ENCODE measurements around the gene TOPBP1.

The TOPBP1 gene

DNA sequence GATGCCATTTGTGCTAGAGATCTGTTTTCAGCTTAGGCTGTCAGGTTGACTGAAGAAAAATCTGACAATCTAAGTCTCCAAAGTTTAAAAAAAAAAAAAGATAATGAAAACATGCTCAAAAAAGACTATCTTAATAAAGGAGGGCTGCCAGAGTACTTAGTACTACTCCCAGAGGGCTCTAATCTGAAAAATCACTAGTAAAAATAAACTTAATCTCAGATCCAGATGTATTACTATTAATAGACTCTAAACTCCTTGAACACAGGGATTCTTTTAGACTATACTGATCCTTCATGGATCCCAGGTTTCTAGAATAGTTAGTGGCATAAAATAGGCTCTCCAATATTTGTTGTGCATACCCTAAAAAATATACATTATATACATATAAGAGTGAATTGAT is 34.0 kb downstream of the TOPBP1 start:
- no peak for TF ChIP-seq EZH2phosphoT487 (IDR thresholded peaks at IDR 0.05; ENCODE audit: low read depth)
- TF ChIP-seq, protein P1, sequence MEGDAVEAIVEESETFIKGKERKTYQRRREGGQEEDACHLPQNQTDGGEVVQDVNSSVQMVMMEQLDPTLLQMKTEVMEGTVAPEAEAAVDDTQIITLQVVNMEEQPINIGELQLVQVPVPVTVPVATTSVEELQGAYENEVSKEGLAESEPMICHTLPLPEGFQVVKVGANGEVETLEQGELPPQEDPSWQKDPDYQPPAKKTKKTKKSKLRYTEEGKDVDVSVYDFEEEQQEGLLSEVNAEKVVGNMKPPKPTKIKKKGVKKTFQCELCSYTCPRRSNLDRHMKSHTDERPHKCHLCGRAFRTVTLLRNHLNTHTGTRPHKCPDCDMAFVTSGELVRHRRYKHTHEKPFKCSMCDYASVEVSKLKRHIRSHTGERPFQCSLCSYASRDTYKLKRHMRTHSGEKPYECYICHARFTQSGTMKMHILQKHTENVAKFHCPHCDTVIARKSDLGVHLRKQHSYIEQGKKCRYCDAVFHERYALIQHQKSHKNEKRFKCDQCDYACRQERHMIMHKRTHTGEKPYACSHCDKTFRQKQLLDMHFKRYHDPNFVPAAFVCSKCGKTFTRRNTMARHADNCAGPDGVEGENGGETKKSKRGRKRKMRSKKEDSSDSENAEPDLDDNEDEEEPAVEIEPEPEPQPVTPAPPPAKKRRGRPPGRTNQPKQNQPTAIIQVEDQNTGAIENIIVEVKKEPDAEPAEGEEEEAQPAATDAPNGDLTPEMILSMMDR (IDR thresholded peaks at IDR 0.05; ENCODE audit: low read depth, low read length): no peak
- Histone ChIP-seq H3K9ac (ENCODE audit: low read length) (no peak overlapping the region), H2AFZ (ENCODE audit: low read depth, low read length) (no peak overlapping the region)

DNA sequence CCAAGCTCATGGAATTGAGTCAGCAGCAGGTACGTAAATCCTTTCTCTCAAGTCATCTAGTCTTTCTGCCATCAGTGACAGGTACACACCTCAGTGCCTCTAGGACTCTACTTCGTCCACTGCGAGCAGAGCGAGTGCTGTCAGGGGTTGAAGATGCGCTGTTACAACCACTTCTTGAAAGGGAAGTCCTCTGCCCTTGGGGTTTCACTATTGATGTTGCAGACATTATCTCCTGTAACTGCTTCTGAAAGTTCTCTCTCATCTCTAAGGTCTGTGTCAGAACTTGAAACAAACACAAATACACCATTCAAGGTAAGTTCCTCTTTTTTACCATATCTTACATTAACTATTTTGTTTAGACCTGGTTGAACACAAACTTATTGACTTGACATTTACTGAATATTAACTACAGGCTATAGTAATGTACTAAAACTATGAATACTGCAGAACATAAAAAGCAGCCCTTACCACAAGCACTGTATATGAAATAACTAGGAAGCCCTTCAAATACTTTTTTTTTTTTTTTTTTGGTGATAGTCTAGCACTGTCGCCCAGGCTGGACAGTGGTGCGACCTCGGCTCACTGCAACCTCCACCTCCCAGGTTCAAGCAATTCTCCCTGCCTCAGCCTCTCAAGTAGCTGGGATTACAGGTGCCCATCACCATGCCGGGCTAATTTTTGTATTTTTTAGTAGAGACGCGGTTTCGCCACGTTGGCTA is 41.5 kb downstream of the TOPBP1 start:
- TF ChIP-seq EZH2phosphoT487 (IDR thresholded peaks at IDR 0.05; ENCODE audit: low read depth): no peak
- TF ChIP-seq, protein P1 (IDR thresholded peaks at IDR 0.05; ENCODE audit: low read depth, low read length): no peak
- no peak overlapping the region for H2AFZ ChIP-seq (ENCODE audit: low read depth, low read length)
- H3K27ac ChIP-seq (ENCODE audit: low read length): peak overlapping the region; percentile 68

More for the DNA sequence above, 34.0 kb downstream of the TOPBP1 start:
- Histone ChIP-seq H3K36me3 (replicated peaks; ENCODE audit: low read depth, low read length) (peaks cover 55% of the 10 kb centered on the region), H4K20me1 (ENCODE audit: insufficient read depth, low read length) (peaks cover 5% of the 10 kb centered on the region; the same call in 1 of the 2 replicates), H3K4me2 (ENCODE audit: low read length) (no peak overlapping the region), H3K9me3 (ENCODE audit: insufficient read depth, low read length) (no peaks in the 10 kb centered on the region), H3K27me3 (ENCODE audit: low read depth, low read length) (no peaks in the 10 kb centered on the region), H3K79me2 (ENCODE audit: low read length) (no peaks in the 10 kb centered on the region), H3K4me1 (ENCODE audit: low read length) (peaks cover 9% of the 10 kb centered on the region; the same call in 1 of the 2 replicates), H3K27ac (ENCODE audit: low read length) (no peak overlapping the region), H3K4me3 (ENCODE audit: low read length) (no peak overlapping the region)

DNA sequence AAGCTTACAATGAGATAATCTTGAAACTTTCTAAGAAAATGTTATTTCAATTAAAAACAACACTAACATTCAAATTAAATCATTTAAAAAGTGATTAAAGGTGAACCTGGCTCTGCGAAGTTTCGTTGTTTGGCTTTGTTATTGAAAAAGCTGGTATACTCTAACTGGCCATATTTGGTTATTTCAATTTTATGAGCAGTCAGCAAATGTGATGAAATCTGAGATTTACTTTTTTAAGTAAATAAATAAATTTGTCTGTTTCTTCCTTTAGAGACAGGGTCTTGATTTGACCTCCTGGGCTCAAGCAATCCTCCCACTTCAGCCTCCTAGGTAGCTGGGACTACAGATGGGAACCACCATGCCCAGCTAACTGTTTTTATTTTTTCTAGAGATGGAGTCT is 50.2 kb downstream of the TOPBP1 start:
- no peaks in the 10 kb centered on the region; the same call in 1 of the 2 replicates for H3K9me3 ChIP-seq (ENCODE audit: insufficient read depth, low read length)
- H3K79me2 ChIP-seq (ENCODE audit: low read length): no peaks in the 10 kb centered on the region
- no peaks in the 10 kb centered on the region for H4K20me1 ChIP-seq (ENCODE audit: insufficient read depth, low read length)
- no peak overlapping the region for H3K9ac ChIP-seq (ENCODE audit: low read length)
- no peak overlapping the region for H3K4me2 ChIP-seq (ENCODE audit: low read length)
- no peak for TF ChIP-seq EZH2phosphoT487 (IDR thresholded peaks at IDR 0.05; ENCODE audit: low read depth)
- TF ChIP-seq, protein P1 (IDR thresholded peaks at IDR 0.05; ENCODE audit: low read depth, low read length): no peak
- peaks cover 66% of the 10 kb centered on the region for H3K36me3 ChIP-seq (replicated peaks; ENCODE audit: low read depth, low read length)
- H3K4me3 ChIP-seq (ENCODE audit: low read length): no peak overlapping the region
- H2AFZ ChIP-seq (ENCODE audit: low read depth, low read length): no peak overlapping the region
- H3K4me1 ChIP-seq (ENCODE audit: low read length): no peaks in the 10 kb centered on the region
- no peaks in the 10 kb centered on the region for H3K27me3 ChIP-seq (ENCODE audit: low read depth, low read length)
- H3K27ac ChIP-seq (ENCODE audit: low read length): no peak overlapping the region

More for the DNA sequence above, 41.5 kb downstream of the TOPBP1 start:
- Histone ChIP-seq H3K4me1 (ENCODE audit: low read length) (peaks cover 20% of the 10 kb centered on the region), H3K27me3 (ENCODE audit: low read depth, low read length) (no peaks in the 10 kb centered on the region), H3K36me3 (replicated peaks; ENCODE audit: low read depth, low read length) (peaks cover 50% of the 10 kb centered on the region), H3K9me3 (ENCODE audit: insufficient read depth, low read length) (no peaks in the 10 kb centered on the region), H4K20me1 (ENCODE audit: insufficient read depth, low read length) (peaks cover 19% of the 10 kb centered on the region), H3K4me3 (ENCODE audit: low read length) (no peak overlapping the region), H3K9ac (ENCODE audit: low read length) (no peak overlapping the region), H3K79me2 (ENCODE audit: low read length) (no peaks in the 10 kb centered on the region), H3K4me2 (ENCODE audit: low read length) (peak overlapping the region; percentile 60)

DNA sequence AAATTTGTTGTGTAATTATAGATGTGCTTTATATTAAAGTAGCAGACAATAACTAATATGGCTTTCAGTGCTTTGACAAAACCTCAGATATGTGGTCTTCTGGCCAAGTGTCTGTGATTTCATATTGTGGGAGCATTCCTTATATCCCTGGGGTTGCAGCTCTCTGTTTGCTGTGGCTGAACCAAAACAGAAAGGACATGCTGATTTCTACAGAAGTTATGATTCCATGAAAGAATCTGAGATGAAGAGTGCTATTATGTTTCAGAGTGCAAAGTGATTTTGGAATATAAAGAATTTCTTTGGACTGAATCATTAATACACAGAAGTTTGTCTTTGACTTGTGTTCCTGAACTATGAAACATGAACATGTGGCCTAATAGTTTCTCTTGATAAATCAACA is 51.7 kb downstream of the TOPBP1 start:
- H3K4me1 ChIP-seq (ENCODE audit: low read length): no peaks in the 10 kb centered on the region
- no peaks in the 10 kb centered on the region for H3K79me2 ChIP-seq (ENCODE audit: low read length)
- no peak overlapping the region for H3K4me2 ChIP-seq (ENCODE audit: low read length)
- TF ChIP-seq EZH2phosphoT487 (IDR thresholded peaks at IDR 0.05; ENCODE audit: low read depth): no peak
- TF ChIP-seq, protein P1 (IDR thresholded peaks at IDR 0.05; ENCODE audit: low read depth, low read length): no peak
- H3K27ac ChIP-seq (ENCODE audit: low read length): no peak overlapping the region
- H3K27me3 ChIP-seq (ENCODE audit: low read depth, low read length): no peaks in the 10 kb centered on the region
- H3K9me3 ChIP-seq (ENCODE audit: insufficient read depth, low read length): no peaks in the 10 kb centered on the region; the same call in 1 of the 2 replicates
- H3K36me3 ChIP-seq (replicated peaks; ENCODE audit: low read depth, low read length): peaks cover 66% of the 10 kb centered on the region
- no peak overlapping the region for H3K4me3 ChIP-seq (ENCODE audit: low read length)
- no peak overlapping the region for H3K9ac ChIP-seq (ENCODE audit: low read length)
- H2AFZ ChIP-seq (ENCODE audit: low read depth, low read length): no peak overlapping the region
- H4K20me1 ChIP-seq (ENCODE audit: insufficient read depth, low read length): no peaks in the 10 kb centered on the region
